ENCODE data around the gene PKHD1.

Gene PKHD1

DNA sequence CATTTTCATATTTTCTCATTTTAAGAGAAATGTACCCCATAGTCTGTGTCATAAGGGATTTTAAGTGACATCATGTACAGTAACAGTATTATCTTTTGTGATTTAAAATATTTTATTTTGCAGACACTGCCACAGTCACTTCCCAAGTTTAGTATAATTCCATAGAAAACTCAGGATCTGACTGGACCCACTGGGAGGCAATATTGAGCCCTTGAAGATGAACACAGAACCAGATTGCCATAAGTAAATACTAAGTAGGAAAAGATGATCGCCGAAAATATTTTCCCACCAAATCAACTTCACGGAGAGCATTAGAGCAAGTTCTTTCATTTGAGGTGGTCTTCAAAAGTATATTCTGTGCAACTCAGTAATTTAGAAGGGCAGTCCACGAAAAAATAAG is 17.6 kb upstream of the PKHD1 start:
- no peak for DNase-seq

GRCh38 chr6:52103623-52104022 is 16.2 kb upstream of the PKHD1 start:
- peak; percentile 9 for DNase-seq

DNA sequence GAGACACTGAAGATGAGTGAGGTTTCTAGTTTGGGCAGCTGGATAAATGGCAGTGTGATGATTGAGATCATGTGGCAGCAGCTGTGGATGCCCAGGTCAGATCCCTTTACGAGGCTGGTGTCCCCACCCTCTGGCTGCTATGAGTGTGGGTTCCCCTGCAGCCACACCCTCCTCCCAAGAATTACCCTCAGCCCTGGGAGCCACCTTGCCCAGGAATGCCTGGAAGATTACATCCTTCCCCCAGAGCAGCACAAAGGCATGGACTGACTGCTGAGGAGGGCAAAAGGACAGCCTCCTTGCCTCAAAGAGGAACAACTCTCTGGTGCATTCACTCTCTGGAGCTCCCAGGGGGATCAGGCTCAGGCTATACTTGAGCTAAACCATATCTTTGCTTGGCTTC is 15.0 kb upstream of the PKHD1 start:
- no peak for DNase-seq

DNA sequence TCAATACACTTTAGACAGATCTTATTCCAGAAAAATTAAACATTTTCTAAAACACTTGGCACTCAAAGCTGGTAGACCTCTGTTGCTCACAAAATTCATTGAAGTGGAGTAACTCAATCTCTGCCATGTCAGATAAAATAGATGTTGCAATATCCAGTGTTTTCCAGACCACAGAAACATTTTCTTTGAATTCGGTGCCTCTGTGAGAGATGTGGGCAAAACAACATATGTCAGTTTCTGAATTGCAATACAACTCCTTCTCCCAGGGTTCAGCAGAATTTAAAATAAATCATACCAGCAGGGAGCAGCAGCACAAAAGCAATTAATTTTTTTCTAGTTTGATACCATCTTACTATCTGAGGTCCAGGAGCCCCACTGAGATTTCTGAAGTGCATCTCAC is 11.3 kb upstream of the PKHD1 start:
- no peak for DNase-seq

- no peak for DNase-seq
Measured at GRCh38 chr6:52089758-52090348, 2.4 kb upstream of the PKHD1 start.

GRCh38 chr6:52086741-52087140 is 672 bp downstream of the PKHD1 start:
- no peak for DNase-seq

- DNase-seq, result no peak
Measured at GRCh38 chr6:52081237-52081636, 6.2 kb downstream of the PKHD1 start.

GRCh38 chr6:52077961-52078625 is 9.3 kb downstream of the PKHD1 start:
- DNase-seq, result no peak

DNA sequence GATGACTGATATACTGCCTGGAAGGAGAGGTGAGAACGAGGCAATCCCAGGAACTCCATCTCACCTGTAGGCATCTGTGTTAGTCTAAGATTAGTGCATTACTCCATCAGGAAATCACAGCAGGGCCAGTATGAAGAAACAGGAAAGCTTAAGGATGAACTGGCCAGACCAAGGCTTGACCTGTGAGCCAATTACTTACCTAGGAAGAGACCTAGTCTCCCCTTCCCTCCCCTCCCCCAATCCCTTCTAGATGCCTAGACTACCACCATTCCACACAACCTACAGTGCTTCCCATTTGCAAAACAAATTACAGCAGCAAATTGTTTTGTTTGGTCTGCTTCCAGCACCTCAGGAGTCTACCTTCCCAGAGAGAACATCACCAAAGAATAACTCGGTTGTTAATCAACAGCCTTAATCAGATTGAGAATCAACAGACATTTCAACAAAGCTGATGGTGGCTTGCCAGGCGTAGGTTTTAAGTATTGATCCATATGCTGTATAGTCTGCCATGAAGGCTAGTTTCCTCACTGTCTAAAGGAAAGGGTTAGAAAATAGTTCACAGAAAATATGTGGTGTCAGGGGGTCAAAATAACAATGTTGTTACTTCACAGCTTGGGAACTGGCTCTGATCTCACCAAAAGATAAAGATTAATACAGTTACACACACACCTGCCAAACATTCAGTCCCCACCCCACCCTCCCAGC is 10.1 kb downstream of the PKHD1 start:
- no peak for DNase-seq

DNA sequence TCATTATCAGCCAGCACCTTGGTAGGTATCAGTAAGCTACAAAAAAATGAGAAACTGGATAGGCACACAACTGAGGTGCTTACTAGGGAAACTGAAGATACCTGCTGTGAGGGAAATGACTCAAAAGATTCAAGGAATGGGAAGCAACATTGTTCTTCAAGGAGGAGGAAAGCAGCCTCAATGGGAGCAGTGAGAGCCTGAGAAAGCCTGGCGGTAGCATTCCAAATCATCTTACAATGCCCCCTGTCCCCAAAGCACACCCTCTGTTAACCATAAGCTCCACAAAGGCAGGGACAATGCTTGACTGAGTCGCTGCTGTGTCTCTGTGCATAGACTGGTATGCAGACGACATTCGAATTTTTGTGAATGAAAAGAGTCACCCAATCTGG is 10.6 kb downstream of the PKHD1 start:
- no peak for DNase-seq

- DNase-seq, result no peak
Measured at GRCh38 chr6:52074716-52075115, 12.7 kb downstream of the PKHD1 start.

- no peak for DNase-seq
Measured at GRCh38 chr6:52074155-52074554, 13.3 kb downstream of the PKHD1 start.

GRCh38 chr6:52065621-52066020 is 21.8 kb downstream of the PKHD1 start:
- DNase-seq, result no peak

GRCh38 chr6:52063584-52064344 is 23.6 kb downstream of the PKHD1 start:
- DNase-seq, result peak; percentile 22

GRCh38 chr6:52061481-52061880 is 25.9 kb downstream of the PKHD1 start:
- no peak for DNase-seq

- peak; percentile 6 for DNase-seq
Measured at GRCh38 chr6:52059821-52060220, 27.6 kb downstream of the PKHD1 start.

DNA sequence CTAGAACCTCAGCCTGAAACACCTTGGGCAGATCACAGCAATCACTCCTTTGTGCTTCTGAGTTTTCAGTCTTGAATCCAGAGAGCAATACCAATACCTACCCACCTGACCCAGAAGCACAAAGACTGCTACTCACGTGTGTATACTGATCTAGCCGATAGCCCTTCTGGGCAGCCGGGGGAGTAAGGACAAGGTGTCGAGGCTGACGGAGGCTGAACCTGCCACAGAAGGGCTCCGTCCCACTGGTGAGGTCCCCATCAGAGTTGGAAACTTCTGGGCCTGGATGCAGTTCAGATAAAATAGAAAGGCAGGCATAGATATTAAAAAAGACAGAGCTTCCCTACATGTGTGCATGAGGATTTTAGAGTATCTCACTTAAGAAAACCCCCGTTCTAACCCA is 32.0 kb downstream of the PKHD1 start:
- no peak for DNase-seq

GRCh38 chr6:52053038-52053695 is 34.2 kb downstream of the PKHD1 start:
- DNase-seq, result no peak

DNA sequence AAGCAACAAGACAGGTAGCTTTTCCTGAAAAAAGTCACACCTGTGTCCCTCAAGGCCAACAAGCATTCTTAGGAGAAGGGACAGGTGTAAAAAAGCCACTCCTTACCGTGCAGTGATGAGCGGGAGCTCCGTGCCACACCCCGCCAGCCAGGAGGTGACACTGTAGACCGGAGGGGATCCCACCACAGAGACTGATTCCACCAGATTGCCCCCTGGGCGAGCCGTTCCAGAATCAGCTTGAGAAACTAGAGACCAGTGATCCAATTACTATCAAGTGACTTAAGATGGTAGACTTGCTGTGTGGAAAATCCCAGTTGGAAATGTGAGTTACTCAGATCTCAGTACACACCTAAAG is 37.4 kb downstream of the PKHD1 start:
- DNase-seq, result no peak

DNA sequence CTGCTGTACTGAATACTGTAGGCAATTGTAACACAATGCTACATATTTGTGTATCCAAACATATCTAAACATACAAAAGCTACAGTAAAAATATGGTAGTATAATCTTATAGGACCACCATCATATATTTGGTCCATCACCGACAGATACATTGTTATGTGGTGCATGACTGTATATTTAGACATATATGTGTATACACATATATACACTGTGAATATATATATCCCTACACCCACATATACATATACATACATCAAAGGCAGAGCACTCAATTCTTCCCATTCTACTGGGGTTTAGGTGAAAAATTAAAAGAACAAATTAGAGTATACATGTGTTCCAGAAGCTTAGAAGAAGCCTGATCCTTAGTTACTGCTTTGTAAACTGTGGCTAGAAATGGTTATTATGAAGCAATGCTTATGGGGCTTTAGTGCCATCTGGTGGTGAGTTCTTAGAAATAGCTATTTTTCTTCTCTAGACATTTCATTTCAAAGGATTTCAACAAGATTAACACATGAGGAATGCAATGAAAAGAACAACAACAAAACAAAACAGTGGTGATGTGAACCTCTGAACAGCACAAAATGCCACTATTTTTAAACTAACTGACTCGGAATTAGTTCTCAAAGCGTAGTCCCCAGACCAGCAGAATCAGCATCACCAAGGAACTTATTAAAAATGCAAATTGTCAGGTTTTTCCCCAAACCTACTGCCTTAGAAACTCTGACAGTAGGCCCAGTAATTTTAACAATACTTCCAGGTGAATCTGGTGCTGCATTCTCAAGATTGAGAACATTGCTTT is 38.0 kb downstream of the PKHD1 start:
- DNase-seq, result peak; percentile 27

GRCh38 chr6:52046456-52046855 is 41.0 kb downstream of the PKHD1 start:
- DNase-seq, result no peak

GRCh38 chr6:52045481-52045880 is 41.9 kb downstream of the PKHD1 start:
- DNase-seq, result no peak

All from midbrain (tissue), 1 donor.